ENCODE results near the gene ENO2. TPM values are rescaled to one million over a fixed set of nuclear protein-coding genes. Genes with fewer than 3 reads are reported as not detected.

The ENO2 gene
- total RNA-seq, 5 donors from 2014 or later (not counting 1 experiment from before 2014, with no cell fraction given): 87.2 to 176 (median 148) TPM

DNA sequence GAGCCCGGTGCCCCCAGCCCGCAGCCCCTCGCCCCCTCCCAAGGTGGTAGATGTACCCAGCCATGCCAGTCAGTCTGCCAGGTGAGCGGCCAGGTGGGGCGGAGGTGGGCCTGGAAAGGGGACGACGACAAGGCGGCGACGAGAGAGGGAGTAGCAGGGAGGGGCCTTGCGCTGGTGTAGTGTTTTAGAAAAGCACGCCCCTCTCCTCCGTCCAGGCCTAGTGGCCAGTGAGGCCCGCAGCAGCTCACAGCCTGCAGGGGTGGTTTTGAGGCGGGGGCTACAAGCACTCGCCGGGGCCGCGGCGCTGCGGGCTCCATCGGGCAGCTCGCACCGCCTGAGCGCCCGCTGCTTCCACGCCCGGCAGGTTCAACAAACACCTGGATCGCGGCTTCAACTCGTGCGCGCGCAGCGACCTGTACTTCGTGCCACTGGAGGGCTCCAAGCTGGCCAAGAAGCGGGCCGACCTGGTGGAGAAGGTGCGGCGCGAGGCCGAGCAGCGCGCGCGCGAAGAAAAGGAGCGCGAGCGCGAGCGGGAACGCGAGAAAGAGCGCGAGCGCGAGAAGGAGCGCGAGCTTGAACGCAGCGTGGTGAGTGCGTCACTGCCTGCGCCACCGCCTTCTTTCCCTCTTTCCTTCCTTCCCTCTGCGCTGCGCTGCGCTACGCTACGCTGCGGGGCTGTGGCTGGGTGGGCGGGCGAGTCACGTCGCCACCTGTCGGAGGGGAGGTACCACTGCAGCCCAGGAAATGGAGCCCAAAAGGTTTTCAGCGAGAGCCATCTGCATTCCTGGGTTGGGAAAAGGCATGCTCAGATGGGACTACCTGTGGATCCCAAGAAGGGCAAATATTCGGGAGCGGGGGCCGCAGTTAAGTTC lies 23.3 kb downstream of the ENO2 start:
- Mint-ChIP-seq H3K4me1 (peaks cover 39 to 60% (median 46%) of the 10 kb centered on the region in 3 donors), H3K27me3 (no peaks in the 10 kb centered on the region), H3K27ac (peak overlapping the region; percentile 91 to 93), H3K36me3 (peaks cover 5% of the 10 kb centered on the region), H3K4me3 (peak overlapping the region; percentile 76 to 84 (median 83)), H3K9me3 (no peaks in the 10 kb centered on the region)
- Histone ChIP-seq H3K4me3 (ENCODE audit: control insufficient read depth in 1 of 2, extremely low read depth in 1 of 2, low read length in 1 of 2) (peak overlapping the region; percentile 62 to 72), H3K27ac (ENCODE audit: low read length) (peak overlapping the region; percentile 94), H3K4me1 (ENCODE audit: control insufficient read depth in 1 of 2, extremely low read depth in 1 of 2, insufficient read depth in 2 of 2, low read length in 2 of 2) (peaks cover 16 to 48% of the 10 kb centered on the region in 2 experiments), H3K9me3 (no peaks in the 10 kb centered on the region), H3K27me3 (replicated peaks in 1 of 2; ENCODE audit: control insufficient read depth in 2 of 2, extremely low read depth in 1 of 2, insufficient read depth in 2 of 2, low read length in 1 of 2) (no peaks in the 10 kb centered on the region), H3K36me3 (ENCODE audit: control insufficient read depth in 2 of 2, extremely low read depth in 1 of 2, insufficient read depth in 1 of 2, low read length in 1 of 2) (peaks cover 0 to 12% of the 10 kb centered on the region in 2 donors)
- POLR2A ChIA-PET: interaction anchor here in 1 of 2 donors (1.0 kb wide), 1 partner anchor 30 kb away, joined by 3 read pairs; no protein-coding TSS in a partner anchor
- CTCF ChIA-PET: interaction anchor here (0.5 to 2.0 kb wide), 16 partner anchors 9 to 170 kb away, joined by 3 to 16 read pairs (median 5); partner anchors contain the start of genes LPCAT3 (in 1 of the 2), SPSB2 (in 1 of the 2) and USP5 (in 1 of the 2)
- under 1% methylated on average over 61 of the region's 80 CpGs for WGBS (ENCODE audit: insufficient coverage)
- ATAC-seq (replicated peaks in 1 of 4) (peak; percentile 93 to 95 (median 94)), DNase-seq (peak; percentile 80 to 98 (median 92))

DNA sequence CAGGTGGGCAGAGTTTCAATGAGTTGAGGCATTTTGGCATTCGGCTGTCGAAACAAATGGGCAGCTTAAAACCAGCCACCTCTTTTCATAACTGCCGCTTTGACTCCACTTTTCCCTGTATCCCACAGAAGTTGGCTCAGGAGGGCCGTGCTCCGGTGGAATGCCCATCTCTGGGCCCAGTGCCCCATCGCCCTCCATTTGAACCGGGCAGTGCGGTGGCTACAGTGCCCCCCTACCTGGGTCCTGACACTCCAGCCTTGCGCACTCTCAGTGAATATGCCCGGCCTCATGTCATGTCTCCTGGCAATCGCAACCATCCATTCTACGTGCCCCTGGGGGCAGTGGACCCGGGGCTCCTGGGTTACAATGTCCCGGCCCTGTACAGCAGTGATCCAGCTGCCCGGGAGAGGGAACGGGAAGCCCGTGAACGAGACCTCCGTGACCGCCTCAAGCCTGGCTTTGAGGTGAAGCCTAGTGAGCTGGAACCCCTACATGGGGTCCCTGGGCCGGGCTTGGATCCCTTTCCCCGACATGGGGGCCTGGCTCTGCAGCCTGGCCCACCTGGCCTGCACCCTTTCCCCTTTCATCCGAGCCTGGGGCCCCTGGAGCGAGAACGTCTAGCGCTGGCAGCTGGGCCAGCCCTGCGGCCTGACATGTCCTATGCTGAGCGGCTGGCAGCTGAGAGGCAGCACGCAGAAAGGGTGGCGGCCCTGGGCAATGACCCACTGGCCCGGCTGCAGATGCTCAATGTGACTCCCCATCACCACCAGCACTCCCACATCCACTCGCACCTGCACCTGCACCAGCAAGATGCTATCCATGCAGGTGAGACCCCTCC lies 24.2 kb downstream of the ENO2 start:
- no peak for ATAC-seq (replicated peaks in 1 of 4)
- H3K36me3 Mint-ChIP-seq: peaks cover 5% of the 10 kb centered on the region
- POLR2A ChIA-PET: interaction anchor here in 1 of 2 donors (1.0 kb wide), 1 partner anchor 31 kb away, joined by 3 read pairs; no protein-coding TSS in a partner anchor

DNA sequence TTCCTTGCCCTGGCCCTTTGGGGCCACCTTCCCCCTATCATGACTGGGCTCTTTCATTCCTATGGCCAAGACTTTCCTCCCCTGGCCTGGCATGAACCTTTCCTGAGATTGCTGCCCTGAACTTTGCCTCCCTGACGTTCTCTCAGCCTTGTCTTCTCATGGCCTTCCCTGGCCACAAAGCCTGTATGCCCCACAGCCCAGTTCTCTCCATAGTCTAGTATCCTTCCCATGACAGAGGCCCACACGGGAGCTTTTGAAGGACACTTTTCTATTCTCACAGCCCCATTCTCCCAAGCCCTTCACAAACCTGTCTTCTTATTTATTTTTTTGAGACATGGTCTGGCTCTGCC lies 24.8 kb downstream of the ENO2 start:
- 94% methylated on average over 2 of the region's 2 CpGs for WGBS (ENCODE audit: insufficient coverage)
- DNase-seq: no peak
- Histone ChIP-seq H3K4me1 (ENCODE audit: control insufficient read depth in 1 of 2, extremely low read depth in 1 of 2, insufficient read depth in 2 of 2, low read length in 2 of 2) (peaks cover 5 to 51% of the 10 kb centered on the region in 2 experiments), H3K9me3 (no peaks in the 10 kb centered on the region), H3K27me3 (replicated peaks in 1 of 2; ENCODE audit: control insufficient read depth in 2 of 2, extremely low read depth in 1 of 2, insufficient read depth in 2 of 2, low read length in 1 of 2) (no peaks in the 10 kb centered on the region), H3K27ac (ENCODE audit: low read length) (no peak overlapping the region), H3K36me3 (ENCODE audit: control insufficient read depth in 2 of 2, extremely low read depth in 1 of 2, insufficient read depth in 1 of 2, low read length in 1 of 2) (peaks cover 0 to 12% of the 10 kb centered on the region in 2 donors), H3K4me3 (ENCODE audit: control insufficient read depth in 1 of 2, extremely low read depth in 1 of 2, low read length in 1 of 2) (no peak overlapping the region)
- no peaks in the 10 kb centered on the region for H3K9me3 Mint-ChIP-seq
- peak overlapping the region in 2 of 3 donors; percentile 28 to 38 for H3K4me3 Mint-ChIP-seq
- ChIA-PET POLR2A (interaction anchor here in 1 of 2 donors (0.6 kb wide), 1 partner anchor 250 kb away, joined by 8 read pairs; the partner anchor contains the start of gene ZNF384), CTCF (interaction anchor here (0.7 to 2.0 kb wide), 6 partner anchors 8 to 70 kb away, joined by 3 to 16 read pairs (median 4); partner anchors contain the start of gene SPSB2 (in 1 of the 2))
- peaks cover 5% of the 10 kb centered on the region for H3K36me3 Mint-ChIP-seq
- H3K4me1 Mint-ChIP-seq: peaks cover 39 to 56% (median 43%) of the 10 kb centered on the region in 3 donors
- H3K27ac Mint-ChIP-seq: peak overlapping the region; percentile 49 to 59
- H3K27me3 Mint-ChIP-seq: no peaks in the 10 kb centered on the region
- ATAC-seq (replicated peaks in 1 of 4): no peak

More for the DNA sequence above, 24.2 kb downstream of the ENO2 start:
- 85% methylated on average over 29 of the region's 32 CpGs for WGBS (ENCODE audit: insufficient coverage)
- Mint-ChIP-seq H3K9me3 (no peaks in the 10 kb centered on the region), H3K4me1 (peaks cover 39 to 61% (median 47%) of the 10 kb centered on the region in 3 donors), H3K4me3 (peak overlapping the region in 2 of 3 donors; percentile 76 to 84), H3K27ac (peak overlapping the region; percentile 91 to 93), H3K27me3 (no peaks in the 10 kb centered on the region)
- H3K27me3 ChIP-seq (replicated peaks in 1 of 2; ENCODE audit: control insufficient read depth in 2 of 2, extremely low read depth in 1 of 2, insufficient read depth in 2 of 2, low read length in 1 of 2): no peaks in the 10 kb centered on the region
- CTCF ChIA-PET: interaction anchor here (0.7 to 2.0 kb wide), 17 partner anchors 9 to 86 kb away, joined by 3 to 16 read pairs (median 5); partner anchors contain the start of genes LPCAT3 (in 1 of the 2), SPSB2 (in 1 of the 2) and USP5 (in 1 of the 2)
- no peaks in the 10 kb centered on the region for H3K9me3 ChIP-seq
- H3K36me3 ChIP-seq (ENCODE audit: control insufficient read depth in 2 of 2, extremely low read depth in 1 of 2, insufficient read depth in 1 of 2, low read length in 1 of 2): peaks cover 0 to 12% of the 10 kb centered on the region in 2 donors
- no peak overlapping the region for H3K4me3 ChIP-seq (ENCODE audit: control insufficient read depth in 1 of 2, extremely low read depth in 1 of 2, low read length in 1 of 2)
- H3K4me1 ChIP-seq (ENCODE audit: control insufficient read depth in 1 of 2, extremely low read depth in 1 of 2, insufficient read depth in 2 of 2, low read length in 2 of 2): peaks cover 10 to 49% of the 10 kb centered on the region in 2 experiments
- DNase-seq: no peak
- H3K27ac ChIP-seq (ENCODE audit: low read length): peak overlapping the region; percentile 94

DNA sequence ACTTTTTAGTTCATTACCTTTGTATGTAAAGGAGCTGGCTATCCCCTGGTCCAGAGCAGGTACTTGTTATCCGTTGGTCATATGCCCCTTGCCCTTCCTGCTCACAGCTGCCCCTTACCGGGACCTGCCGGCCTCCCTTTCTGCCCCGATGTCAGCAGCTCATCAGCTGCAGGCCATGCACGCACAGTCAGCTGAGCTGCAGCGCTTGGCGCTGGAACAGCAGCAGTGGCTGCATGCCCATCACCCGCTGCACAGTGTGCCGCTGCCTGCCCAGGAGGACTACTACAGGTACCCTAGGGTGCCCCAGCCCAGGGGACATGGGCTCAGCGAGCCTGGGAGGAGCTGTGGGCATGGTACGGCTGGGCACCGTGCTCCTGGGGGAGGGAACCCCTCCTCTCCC lies 26.9 kb downstream of the ENO2 start:
- ChIA-PET CTCF (interaction anchor here (0.9 to 1.0 kb wide), 3 partner anchors 16 to 68 kb away, joined by 3 to 11 read pairs (median 3); partner anchors contain the start of gene SPSB2 (in 1 of the 2)), POLR2A (interaction anchor here in 1 of 2 donors (0.6 kb wide), 1 partner anchor 10 kb away, joined by 3 read pairs; no protein-coding TSS in a partner anchor)
- ATAC-seq (replicated peaks in 1 of 4) (no peak), DNase-seq (no peak)
- peaks cover 21 to 65% of the 10 kb centered on the region in 2 experiments for H3K4me1 ChIP-seq (ENCODE audit: control insufficient read depth in 1 of 2, extremely low read depth in 1 of 2, insufficient read depth in 2 of 2, low read length in 2 of 2)
- WGBS (ENCODE audit: insufficient coverage): 94% methylated on average over 10 of the region's 12 CpGs
- no peaks in the 10 kb centered on the region for H3K36me3 Mint-ChIP-seq
- no peak overlapping the region for H3K4me3 Mint-ChIP-seq
- H3K27ac ChIP-seq (ENCODE audit: low read length): no peak overlapping the region
- no peaks in the 10 kb centered on the region for H3K9me3 Mint-ChIP-seq
- no peaks in the 10 kb centered on the region for H3K27me3 Mint-ChIP-seq
- peak overlapping the region in 1 of 2 donors; percentile 23 for H3K27ac Mint-ChIP-seq
- peaks cover 44 to 59% (median 50%) of the 10 kb centered on the region in 3 donors for H3K4me1 Mint-ChIP-seq
- no peaks in the 10 kb centered on the region for H3K27me3 ChIP-seq (replicated peaks in 1 of 2; ENCODE audit: control insufficient read depth in 2 of 2, extremely low read depth in 1 of 2, insufficient read depth in 2 of 2, low read length in 1 of 2)
- H3K9me3 ChIP-seq: no peaks in the 10 kb centered on the region
- H3K36me3 ChIP-seq (ENCODE audit: control insufficient read depth in 2 of 2, extremely low read depth in 1 of 2, insufficient read depth in 1 of 2, low read length in 1 of 2): peaks cover 0 to 8% of the 10 kb centered on the region in 2 donors
- H3K4me3 ChIP-seq (ENCODE audit: control insufficient read depth in 1 of 2, extremely low read depth in 1 of 2, low read length in 1 of 2): no peak overlapping the region

DNA sequence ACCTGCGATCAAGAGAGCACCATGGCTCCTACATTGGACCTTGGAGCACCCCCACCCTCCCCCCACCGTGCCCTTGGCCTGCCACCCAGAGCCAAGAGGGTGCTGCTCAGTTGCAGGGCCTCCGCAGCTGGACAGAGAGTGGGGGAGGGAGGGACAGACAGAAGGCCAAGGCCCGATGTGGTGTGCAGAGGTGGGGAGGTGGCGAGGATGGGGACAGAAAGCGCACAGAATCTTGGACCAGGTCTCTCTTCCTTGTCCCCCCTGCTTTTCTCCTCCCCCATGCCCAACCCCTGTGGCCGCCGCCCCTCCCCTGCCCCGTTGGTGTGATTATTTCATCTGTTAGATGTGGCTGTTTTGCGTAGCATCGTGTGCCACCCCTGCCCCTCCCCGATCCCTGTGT lies 27.4 kb downstream of the ENO2 start:
- Mint-ChIP-seq H3K4me1 (peaks cover 44 to 59% (median 50%) of the 10 kb centered on the region in 3 donors), H3K4me3 (peak overlapping the region in 1 of 3 donors; percentile 88), H3K36me3 (no peaks in the 10 kb centered on the region), H3K27ac (no peak overlapping the region), H3K27me3 (no peaks in the 10 kb centered on the region), H3K9me3 (no peaks in the 10 kb centered on the region)
- DNase-seq (no peak), ATAC-seq (replicated peaks in 1 of 4) (no peak)
- Histone ChIP-seq H3K27me3 (replicated peaks in 1 of 2; ENCODE audit: control insufficient read depth in 2 of 2, extremely low read depth in 1 of 2, insufficient read depth in 2 of 2, low read length in 1 of 2) (no peaks in the 10 kb centered on the region), H3K36me3 (ENCODE audit: control insufficient read depth in 2 of 2, extremely low read depth in 1 of 2, insufficient read depth in 1 of 2, low read length in 1 of 2) (peaks cover 0 to 8% of the 10 kb centered on the region in 2 donors), H3K4me3 (ENCODE audit: control insufficient read depth in 1 of 2, extremely low read depth in 1 of 2, low read length in 1 of 2) (no peak overlapping the region), H3K27ac (ENCODE audit: low read length) (no peak overlapping the region), H3K4me1 (ENCODE audit: control insufficient read depth in 1 of 2, extremely low read depth in 1 of 2, insufficient read depth in 2 of 2, low read length in 2 of 2) (peaks cover 19 to 65% of the 10 kb centered on the region in 2 experiments), H3K9me3 (no peaks in the 10 kb centered on the region)
- no CpG with 5 or more reads among the region's 12 CpGs for WGBS (ENCODE audit: insufficient coverage)
- CTCF ChIA-PET: interaction anchor here (0.9 to 1.0 kb wide), 2 partner anchors 16 to 26 kb away, joined by 3 read pairs; no protein-coding TSS in a partner anchor
- POLR2A ChIA-PET: no interaction called here

All from T-cell (primary cell).